Measurements from ENCODE around the gene IMPG2.

DNA sequence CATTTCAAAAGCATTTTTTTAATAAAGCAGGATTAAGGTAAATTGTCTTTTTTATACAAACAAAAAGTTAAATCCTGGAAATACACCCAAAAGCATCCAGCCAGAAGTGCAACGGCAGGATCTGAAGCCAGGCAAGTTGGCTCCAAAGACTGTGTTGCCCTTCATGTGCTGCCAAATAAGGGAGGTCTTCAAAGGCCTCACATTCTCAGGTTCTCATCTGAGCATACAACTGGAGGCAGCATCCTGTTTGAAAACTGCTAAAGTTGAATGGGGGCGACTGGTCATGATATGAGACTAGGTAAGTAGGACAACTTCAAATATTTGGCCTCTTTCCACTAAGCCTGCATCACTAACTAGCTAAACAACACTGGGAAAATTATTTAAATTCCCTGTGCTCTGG, 52.2 kb downstream of the IMPG2 start:
- TF ChIP-seq, protein P1, sequence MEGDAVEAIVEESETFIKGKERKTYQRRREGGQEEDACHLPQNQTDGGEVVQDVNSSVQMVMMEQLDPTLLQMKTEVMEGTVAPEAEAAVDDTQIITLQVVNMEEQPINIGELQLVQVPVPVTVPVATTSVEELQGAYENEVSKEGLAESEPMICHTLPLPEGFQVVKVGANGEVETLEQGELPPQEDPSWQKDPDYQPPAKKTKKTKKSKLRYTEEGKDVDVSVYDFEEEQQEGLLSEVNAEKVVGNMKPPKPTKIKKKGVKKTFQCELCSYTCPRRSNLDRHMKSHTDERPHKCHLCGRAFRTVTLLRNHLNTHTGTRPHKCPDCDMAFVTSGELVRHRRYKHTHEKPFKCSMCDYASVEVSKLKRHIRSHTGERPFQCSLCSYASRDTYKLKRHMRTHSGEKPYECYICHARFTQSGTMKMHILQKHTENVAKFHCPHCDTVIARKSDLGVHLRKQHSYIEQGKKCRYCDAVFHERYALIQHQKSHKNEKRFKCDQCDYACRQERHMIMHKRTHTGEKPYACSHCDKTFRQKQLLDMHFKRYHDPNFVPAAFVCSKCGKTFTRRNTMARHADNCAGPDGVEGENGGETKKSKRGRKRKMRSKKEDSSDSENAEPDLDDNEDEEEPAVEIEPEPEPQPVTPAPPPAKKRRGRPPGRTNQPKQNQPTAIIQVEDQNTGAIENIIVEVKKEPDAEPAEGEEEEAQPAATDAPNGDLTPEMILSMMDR (IDR thresholded peaks at IDR 0.05; ENCODE audit: insufficient read depth, low read depth, low read length), result no peak
- no peak for TF ChIP-seq EZH2 (IDR thresholded peaks at IDR 0.05; ENCODE audit: insufficient read depth, low read length)

All from astrocyte (in vitro differentiated cells and primary cell).